ENCODE data around the gene TRIM71. TPM values are rescaled to one million over a fixed set of nuclear protein-coding genes. Genes with fewer than 3 reads are reported as not detected.
"Not testable (repeated sequence)": the region's sequence is repeated elsewhere in the genome, so short reads cannot be mapped to it uniquely, and the experiment has no call there.

Gene TRIM71
- total RNA-seq, 1 experiment from 2014 or later: 274 TPM

GRCh38 chr3:32937331-32937730 lies 119.5 kb downstream of the TRIM71 start (continued):
- TF ChIP-seq ZNF532 (CRISPR knock-in tag; IDR thresholded peaks at IDR 0.05; ENCODE audit: borderline replicate concordance) (no peak), ZNF121 (CRISPR knock-in tag; IDR thresholded peaks at IDR 0.05) (no peak), ETV6 (CRISPR knock-in tag; IDR thresholded peaks at IDR 0.05) (no peak), GTF2I (CRISPR knock-in tag; conservative IDR thresholded peaks at IDR 0.05) (no peak)

- Mint-ChIP-seq H3K9me3 (peaks cover 17% of the 10 kb centered on the region), H3K36me3 (peaks cover 10% of the 10 kb centered on the region; the same call in 1 of the 2 replicates)
- H3K4me3 Mint-ChIP-seq; H3K27me3 Mint-ChIP-seq (ENCODE audit: low read depth); H3K27ac Mint-ChIP-seq; H3K4me1 Mint-ChIP-seq; POLR2A ChIA-PET; ATAC-seq: not testable (repeated sequence)
- DNase-seq (ENCODE audit: low spot score): peak; percentile 46
- CTCF ChIA-PET: interaction anchor here (1.0 to 1.3 kb wide), 3 partner anchors 13 to 430 kb away, joined by 3 to 4 read pairs (median 3); no protein-coding TSS in a partner anchor
Measured at GRCh38 chr3:32939531-32940284, 121.9 kb downstream of the TRIM71 start.

DNA sequence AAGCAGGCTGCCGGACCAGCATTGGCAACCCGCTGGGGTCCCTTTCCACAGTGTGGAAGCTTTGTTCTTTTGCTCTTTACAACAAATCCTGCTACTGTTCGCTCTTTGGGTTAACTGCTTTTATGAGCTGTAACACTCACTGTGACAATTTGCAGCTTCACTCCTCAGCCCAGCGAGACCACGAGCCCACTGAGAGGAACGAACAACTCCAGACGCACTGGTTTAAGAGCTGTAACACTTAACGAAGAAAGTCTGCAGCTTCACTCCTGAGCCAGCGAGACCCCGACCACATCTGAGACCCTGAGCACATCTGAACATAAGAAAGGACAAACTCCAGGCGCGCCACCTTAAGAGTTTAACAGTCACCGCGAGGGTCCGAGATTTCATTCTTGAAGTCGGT lies 122.9 kb downstream of the TRIM71 start:
- TF ChIP-seq ZNF532 (CRISPR knock-in tag; IDR thresholded peaks at IDR 0.05; ENCODE audit: borderline replicate concordance) (no peak), SP1 (CRISPR knock-in tag; conservative IDR thresholded peaks at IDR 0.05) (no peak), AR (CRISPR knock-in tag; IDR thresholded peaks at IDR 0.05) (no peak), GABPB1 (CRISPR knock-in tag; IDR thresholded peaks at IDR 0.05) (no peak)
- TF ChIP-seq, protein P1, sequence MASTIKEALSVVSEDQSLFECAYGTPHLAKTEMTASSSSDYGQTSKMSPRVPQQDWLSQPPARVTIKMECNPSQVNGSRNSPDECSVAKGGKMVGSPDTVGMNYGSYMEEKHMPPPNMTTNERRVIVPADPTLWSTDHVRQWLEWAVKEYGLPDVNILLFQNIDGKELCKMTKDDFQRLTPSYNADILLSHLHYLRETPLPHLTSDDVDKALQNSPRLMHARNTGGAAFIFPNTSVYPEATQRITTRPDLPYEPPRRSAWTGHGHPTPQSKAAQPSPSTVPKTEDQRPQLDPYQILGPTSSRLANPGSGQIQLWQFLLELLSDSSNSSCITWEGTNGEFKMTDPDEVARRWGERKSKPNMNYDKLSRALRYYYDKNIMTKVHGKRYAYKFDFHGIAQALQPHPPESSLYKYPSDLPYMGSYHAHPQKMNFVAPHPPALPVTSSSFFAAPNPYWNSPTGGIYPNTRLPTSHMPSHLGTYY (CRISPR knock-in tag; IDR thresholded peaks at IDR 0.05): no peak
- ChIA-PET CTCF (interaction anchor here (1.0 to 1.3 kb wide), 3 partner anchors 14 to 431 kb away, joined by 3 to 4 read pairs (median 3); no protein-coding TSS in a partner anchor), POLR2A (no interaction called here)
- no peak for ATAC-seq
- DNase-seq (ENCODE audit: low spot score): no peak
- H3K27ac Mint-ChIP-seq: no peak overlapping the region
- peaks cover 2% of the 10 kb centered on the region; the same call in 1 of the 2 replicates for H3K27me3 Mint-ChIP-seq (ENCODE audit: low read depth)
- H3K9me3 Mint-ChIP-seq: peaks cover 16% of the 10 kb centered on the region
- H3K36me3 Mint-ChIP-seq: peaks cover 9% of the 10 kb centered on the region; the same call in 1 of the 2 replicates
- H3K4me1 Mint-ChIP-seq: 0 out of 2 replicates have a peak, but pooled peaks cover 3% of the 10 kb centered on the region
- H3K4me3 Mint-ChIP-seq: no peak overlapping the region
